MCF 10A (cell line): ENCODE results near the gene HIVEP2. TPM values are rescaled to one million over a fixed set of nuclear protein-coding genes. Genes with fewer than 3 reads are reported as not detected.

ENCODE experiments used
- BruUV-seq: library from RNA; stranded (reverse); fragments of 400-500 nt; replicated peaks from 2 replicates; lab custom pipeline; 2021; lab: Mats Ljungman, UMichigan
- CTCF ChIA-PET: fragments of 300-600 bp; sonication (Branson Sonifier 250); formaldehyde crosslinking; extraction: SDS; loops from one replicate; lab custom pipeline; 2021; ENCODE audit warnings: antibody characterized with exemption, inconsistent platforms; lab: Yijun Ruan, JAX
- POLR2A ChIA-PET: fragments of 300-600, 350-650 bp; sonication (Branson Sonifier 250); formaldehyde crosslinking; extraction: SDS; loops from one replicate; lab custom pipeline; 2020; ENCODE audit warnings: antibody characterized with exemption, inconsistent platforms; lab: Yijun Ruan, JAX
- DNase-seq: peaks from one replicate; pipeline ENCODE4 v3.0.0-alpha.2; 2018; ENCODE audit not compliant: unreplicated experiment
- H3K27ac Mint-ChIP-seq: one replicate; pipeline ENCODE4 v1.8.0; 2022; ENCODE audit warnings: mild to moderate bottlenecking, low read depth, mixed read lengths; ENCODE audit not compliant: unreplicated experiment
- H3K27me3 Mint-ChIP-seq: one replicate; pipeline ENCODE4 v1.8.0; 2022; ENCODE audit warnings: mixed read lengths; ENCODE audit not compliant: insufficient read depth, unreplicated experiment
- H3K36me3 Mint-ChIP-seq: one replicate; pipeline ENCODE4 v1.8.0; 2022; ENCODE audit warnings: mild to moderate bottlenecking, moderate library complexity, mixed read lengths; ENCODE audit not compliant: insufficient read depth, unreplicated experiment
- H3K4me1 Mint-ChIP-seq: one replicate; pipeline ENCODE4 v1.8.0; 2022; ENCODE audit warnings: mixed read lengths; ENCODE audit not compliant: insufficient read depth, unreplicated experiment
- H3K4me3 Mint-ChIP-seq: one replicate; pipeline ENCODE4 v1.8.0; 2022; ENCODE audit warnings: mild to moderate bottlenecking, moderate library complexity, mixed read lengths; ENCODE audit not compliant: unreplicated experiment
- H3K9me3 Mint-ChIP-seq: one replicate; pipeline ENCODE4 v1.8.0; 2022; ENCODE audit warnings: mixed read lengths; ENCODE audit not compliant: unreplicated experiment
- CTCF ChIP-seq: fragments of 200-600 bp; IDR thresholded peaks from one replicate; pipeline ENCODE4 v1.8.0; 2022; ENCODE audit warnings: antibody characterized with exemption, mild to moderate bottlenecking; ENCODE audit not compliant: unreplicated experiment
- intact Hi-C: fragments of 100-400 bp; cut with micrococcal nuclease; formaldehyde crosslinking; loops from 2 replicates; pipeline ENCODE4 v1.14.1; 2022
- total RNA-seq: library from RNA; stranded (reverse); gene quantifications from 2 replicates; pipeline ENCODE4 v1.2.3, GENCODE V29; 2022

The HIVEP2 gene
- total RNA-seq, 1 experiment from 2014 or later: 23.6 TPM

GRCh38 chr6:142816486-142816885 is 128.5 kb downstream of the HIVEP2 start:
- peaks cover 15% of the 10 kb centered on the region for H3K36me3 Mint-ChIP-seq
- peaks cover 10% of the 10 kb centered on the region for H3K4me1 Mint-ChIP-seq
- TF ChIP-seq CTCF: no peak
- no TSS peak for BruUV-seq
- CTCF ChIA-PET: interaction anchor here (0.6 to 1.1 kb wide), 3 partner anchors 11 to 33 kb away, joined by 3 to 6 read pairs (median 4); no protein-coding TSS in a partner anchor
- DNase-seq: no peak
- H3K27ac Mint-ChIP-seq: no peak overlapping the region
- H3K9me3 Mint-ChIP-seq: no peaks in the 10 kb centered on the region
- no peaks in the 10 kb centered on the region for H3K27me3 Mint-ChIP-seq
- intact Hi-C loops: no loop called here
- no peak overlapping the region for H3K4me3 Mint-ChIP-seq
- POLR2A ChIA-PET: interaction anchor here (0.6 to 2.0 kb wide), 3 partner anchors 9 to 14 kb away, joined by 3 to 9 read pairs (median 4); no protein-coding TSS in a partner anchor

DNA sequence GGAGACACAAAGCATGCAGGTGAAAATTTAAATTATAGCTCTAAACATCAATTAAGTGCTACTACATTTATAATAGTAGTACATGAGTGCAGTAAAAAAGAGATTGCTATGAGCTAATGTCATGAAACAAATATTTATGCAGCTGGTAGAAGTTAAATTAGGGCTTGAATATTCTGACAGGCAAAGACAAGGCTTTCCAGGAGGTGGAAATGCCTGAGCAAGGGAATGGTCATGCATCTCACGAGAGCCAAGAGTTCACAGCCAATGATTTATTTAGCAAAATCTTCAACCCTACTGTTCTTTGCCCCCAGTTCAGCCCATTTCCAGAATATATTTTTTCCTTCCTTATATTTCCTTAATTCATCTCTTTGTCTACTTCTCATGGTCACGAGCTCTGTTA is 128.9 kb downstream of the HIVEP2 start:
- peaks cover 14% of the 10 kb centered on the region for H3K36me3 Mint-ChIP-seq
- no peak overlapping the region for H3K4me3 Mint-ChIP-seq
- intact Hi-C loops: no loop called here
- ChIA-PET POLR2A (interaction anchor here (0.6 to 2.0 kb wide), 4 partner anchors 8 to 14 kb away, joined by 3 to 9 read pairs (median 4); no protein-coding TSS in a partner anchor), CTCF (interaction anchor here (0.6 to 1.1 kb wide), 3 partner anchors 10 to 33 kb away, joined by 3 to 6 read pairs (median 4); no protein-coding TSS in a partner anchor)
- no peak for DNase-seq
- H3K27me3 Mint-ChIP-seq: no peaks in the 10 kb centered on the region
- no peak for TF ChIP-seq CTCF
- peaks cover 12% of the 10 kb centered on the region for H3K4me1 Mint-ChIP-seq
- BruUV-seq: no TSS peak
- H3K27ac Mint-ChIP-seq: no peak overlapping the region
- H3K9me3 Mint-ChIP-seq: no peaks in the 10 kb centered on the region

DNA sequence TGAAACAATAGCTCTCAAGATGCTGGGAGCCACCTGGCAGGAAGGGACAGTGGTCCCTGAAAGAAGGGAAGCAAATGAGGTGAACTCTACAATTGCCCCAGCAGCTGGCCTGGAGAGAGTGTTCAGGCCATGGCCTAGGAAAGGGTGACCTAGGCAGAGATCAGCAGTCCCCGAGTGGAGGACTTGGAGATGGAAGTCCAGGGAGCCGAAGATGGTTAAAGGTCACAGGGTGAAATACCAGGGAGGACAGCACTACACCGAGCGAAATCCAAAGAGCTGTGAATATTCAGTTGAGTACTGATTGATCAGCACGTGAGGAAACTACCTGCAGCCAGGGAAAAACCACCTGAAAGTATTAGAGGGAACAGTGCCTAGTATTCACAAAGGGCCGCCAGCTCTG is 133.1 kb downstream of the HIVEP2 start:
- no peak overlapping the region for H3K4me3 Mint-ChIP-seq
- H3K27me3 Mint-ChIP-seq: no peaks in the 10 kb centered on the region
- peaks cover 14% of the 10 kb centered on the region for H3K36me3 Mint-ChIP-seq
- POLR2A ChIA-PET: interaction anchor here (0.5 to 1.0 kb wide), 2 partner anchors 8 to 1662 kb away, joined by 4 read pairs; no protein-coding TSS in a partner anchor
- DNase-seq: no peak
- CTCF ChIA-PET: no interaction called here
- no peak for TF ChIP-seq CTCF
- no TSS peak for BruUV-seq
- no peaks in the 10 kb centered on the region for H3K9me3 Mint-ChIP-seq
- intact Hi-C loops: no loop called here
- no peak overlapping the region for H3K27ac Mint-ChIP-seq
- peaks cover 4% of the 10 kb centered on the region for H3K4me1 Mint-ChIP-seq

GRCh38 chr6:142810952-142811514 is 133.9 kb downstream of the HIVEP2 start:
- intact Hi-C loops: no loop called here
- H3K36me3 Mint-ChIP-seq: peaks cover 20% of the 10 kb centered on the region
- ChIA-PET POLR2A (interaction anchor here (1.0 kb wide), 1 partner anchor 9 kb away, joined by 4 read pairs; no protein-coding TSS in a partner anchor), CTCF (no interaction called here)
- H3K27me3 Mint-ChIP-seq: no peaks in the 10 kb centered on the region
- no peak for TF ChIP-seq CTCF
- DNase-seq: no peak
- H3K4me1 Mint-ChIP-seq: peaks cover 4% of the 10 kb centered on the region
- no peak overlapping the region for H3K27ac Mint-ChIP-seq
- BruUV-seq: no TSS peak
- no peak overlapping the region for H3K4me3 Mint-ChIP-seq
- H3K9me3 Mint-ChIP-seq: no peaks in the 10 kb centered on the region
